ENCODE data around the gene ZNF521.

The ZNF521 gene

GRCh38 chr18:25167612-25168410, 184.2 kb downstream of the ZNF521 start:
- DNase-seq (ENCODE audit: low spot score), result no peak

GRCh38 chr18:25166113-25166512, 185.9 kb downstream of the ZNF521 start:
- no peak for DNase-seq (ENCODE audit: low spot score)

- DNase-seq (ENCODE audit: low spot score), result peak; percentile 1
Observed at GRCh38 chr18:25164848-25165811, 186.8 kb downstream of the ZNF521 start.

GRCh38 chr18:25164211-25164847, 187.6 kb downstream of the ZNF521 start:
- no peak for DNase-seq (ENCODE audit: low spot score)

- DNase-seq (ENCODE audit: low spot score), result no peak
Observed at GRCh38 chr18:25153426-25153825, 198.5 kb downstream of the ZNF521 start.

GRCh38 chr18:25147877-25148488, 204.0 kb downstream of the ZNF521 start:
- no peak for DNase-seq (ENCODE audit: low spot score)

GRCh38 chr18:25146512-25146910, 205.5 kb downstream of the ZNF521 start:
- no peak for DNase-seq (ENCODE audit: low spot score)

- DNase-seq (ENCODE audit: low spot score), result no peak
Observed at GRCh38 chr18:25145731-25146511, 206.0 kb downstream of the ZNF521 start.

GRCh38 chr18:25144820-25145219, 207.1 kb downstream of the ZNF521 start:
- DNase-seq (ENCODE audit: low spot score), result no peak

GRCh38 chr18:25141886-25142285, 210.1 kb downstream of the ZNF521 start:
- DNase-seq (ENCODE audit: low spot score), result no peak

- DNase-seq (ENCODE audit: low spot score), result no peak
Observed at GRCh38 chr18:25141399-25141798, 210.6 kb downstream of the ZNF521 start.

- no peak for DNase-seq (ENCODE audit: low spot score)
Observed at GRCh38 chr18:25140962-25141308, 211.0 kb downstream of the ZNF521 start.

GRCh38 chr18:25140124-25140961, 211.6 kb downstream of the ZNF521 start:
- DNase-seq (ENCODE audit: low spot score), result no peak

- no peak for DNase-seq (ENCODE audit: low spot score)
Observed at GRCh38 chr18:25137197-25137472, 214.8 kb downstream of the ZNF521 start.

GRCh38 chr18:25136416-25137196, 215.4 kb downstream of the ZNF521 start:
- DNase-seq (ENCODE audit: low spot score), result no peak

- no peak for DNase-seq (ENCODE audit: low spot score)
Observed at GRCh38 chr18:25134861-25135260, 217.1 kb downstream of the ZNF521 start.

GRCh38 chr18:25133879-25134278, 218.1 kb downstream of the ZNF521 start:
- DNase-seq (ENCODE audit: low spot score), result no peak

- no peak for DNase-seq (ENCODE audit: low spot score)
Observed at GRCh38 chr18:25132786-25133496, 219.0 kb downstream of the ZNF521 start.

GRCh38 chr18:25126751-25127150, 225.2 kb downstream of the ZNF521 start:
- DNase-seq (ENCODE audit: low spot score), result no peak
